Transverse colon (tissue), 4 donors: ENCODE data around the gene EFCAB11. TPM values are rescaled to one million over a fixed set of nuclear protein-coding genes. Genes with fewer than 3 reads are reported as not detected.

Experiments
- DNase-seq: peaks from one replicate; pipeline ENCODE4 v3.0.0-alpha.2; 2019
- H3K27ac ChIP-seq, 4 donors: fragments of 200-600 bp; sonication (generic); 2 replicates each; pipeline ENCODE4 v1.5.1; 2016 to 2018; ENCODE audit warnings: inconsistent platforms in 4 of 4
- H3K27me3 ChIP-seq: fragments of 200-600 bp; sonication (generic); 2 replicates; pipeline ENCODE4 v1.5.1; 2017; ENCODE audit warnings: inconsistent platforms
- H3K36me3 ChIP-seq, 4 donors: fragments of 200-600 bp; sonication (generic); 2 replicates each; pipeline ENCODE4 v1.5.1; 2017 to 2019; ENCODE audit warnings: inconsistent platforms in 4 of 4
- H3K4me1 ChIP-seq, 4 donors: fragments of 200-600 bp; sonication (generic); 2 replicates each; pipeline ENCODE4 v1.5.1; 2017 to 2020; ENCODE audit warnings: inconsistent platforms in 4 of 4
- H3K4me3 ChIP-seq, 4 donors: fragments of 200-600 bp; sonication (generic); 1 replicate in 1 of 4; 2 replicates in 3 of 4; pipeline versions ENCODE4 v1.5.1 to v1.6.1; 2017 to 2019; ENCODE audit warnings: inconsistent platforms in 4 of 4
- H3K9me3 ChIP-seq, 2 donors: fragments of 200-600 bp; sonication (generic); 2 replicates each; pipeline ENCODE4 v1.5.1; 2017 to 2019; ENCODE audit warnings: inconsistent platforms in 2 of 2
- CTCF ChIP-seq, 5 experiments: fragments of 200-600 bp in 3 of 5; fragments of 450-650 bp in 2 of 5; sonication (generic) in 3 of 5; IDR thresholded peaks; 1 replicate in 2 of 5; 2 replicates in 3 of 5; pipeline ENCODE4 v1.5.1; 2016 to 2017; ENCODE audit warnings: antibody characterized with exemption in 5 of 5, inconsistent platforms in 3 of 5, mild to moderate bottlenecking in 2 of 5, moderate library complexity in 1 of 5
- EP300 ChIP-seq: sonication (generic); formaldehyde crosslinking; IDR thresholded peaks from one replicate; pipeline ENCODE4 v1.6.1; 2017; ENCODE audit warnings: antibody characterized with exemption, low read depth
- POLR2A ChIP-seq: fragments of 450-650 bp; IDR thresholded peaks from one replicate; pipeline ENCODE4 v1.6.1; 2016; ENCODE audit warnings: antibody characterized with exemption, mild to moderate bottlenecking, moderate library complexity
- POLR2AphosphoS5 ChIP-seq, 3 donors: sonication (generic); formaldehyde crosslinking; IDR thresholded peaks; one replicate each; pipeline ENCODE4 v1.6.1; 2016; ENCODE audit warnings: antibody characterized with exemption in 3 of 3
- WGBS, 2 donors: methylation state at CpG; one replicate each; pipeline ENCODE4 v1.1.5; 2018; ENCODE audit warnings: low coverage in 1 of 2; 5-methylcytosine and 5-hydroxymethylcytosine counted together
- in situ Hi-C, 4 donors: fragments of 200-750 bp; cut with MboI; loops; one replicate each; pipeline versions ENCODE4 v1.15.0 to v1.15.1; 2017; ENCODE audit warnings: low sequenced_read_pairs in 3 of 4, low pct_ligation_motif_present in 1 of 4, low pct_unique_long_range_greater_than_20kb in 1 of 4
- intact Hi-C: fragments of 100-400 bp; cut with DNase I; formaldehyde crosslinking; loops from one replicate; pipeline ENCODE4 v1.15.1; 2023; ENCODE audit warnings: low total_unique reads
- total RNA-seq, 4 donors: library from RNA; depleted of rRNA; stranded (reverse); fragments of >200 nt; gene quantifications; one replicate each; pipeline ENCODE4 v1.1.0, GENCODE V29; 2016

Gene EFCAB11
- total RNA-seq, 4 donors from 2014 or later: 6.0 to 6.7 TPM; not detected in 2

DNA sequence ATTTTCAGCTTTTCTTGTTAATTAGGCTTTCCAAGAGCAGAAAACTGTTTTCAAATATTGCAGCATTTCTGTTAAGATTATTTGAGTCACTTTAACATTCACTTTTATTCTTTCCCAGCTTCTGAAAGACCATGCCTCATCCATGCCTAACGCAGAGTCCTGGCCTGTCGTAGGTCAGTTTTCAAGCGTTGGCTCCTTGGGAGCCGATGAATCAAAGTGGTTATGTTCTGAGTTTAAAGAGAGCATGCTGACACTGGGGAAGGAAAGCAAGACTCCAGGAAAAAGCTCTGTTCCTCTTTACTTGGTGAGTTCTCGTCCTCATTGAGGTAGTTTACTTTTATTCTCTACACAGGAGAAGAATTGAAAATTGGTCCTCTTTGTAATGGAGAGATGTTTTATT is 34.3 kb upstream of the EFCAB11 start:
- no peaks in the 10 kb centered on the region for H3K4me1 ChIP-seq
- no peak overlapping the region for H3K27ac ChIP-seq
- whole genome bisulfite sequencing, 2 donors: 94 to 95% methylated on average over 5 of the region's 5 CpGs
- intact Hi-C loops: no loop called here
- H3K9me3 ChIP-seq: no peaks in the 10 kb centered on the region
- DNase-seq: no peak
- H3K36me3 ChIP-seq: peaks cover 0 to 26% (median 11%) of the 10 kb centered on the region in 4 donors
- no peak overlapping the region for H3K4me3 ChIP-seq
- in situ Hi-C loops: loop anchor here in 3 of 4 donors (25.0 kb wide), 1 partner anchor 249 kb away; no protein-coding TSS in a partner anchor
- no peak for TF ChIP-seq POLR2AphosphoS5 (IDR thresholded peaks at IDR 0.05)
- no peak for TF ChIP-seq EP300
- TF ChIP-seq POLR2A: no peak
- no peaks in the 10 kb centered on the region for H3K27me3 ChIP-seq

GRCh38 chr14:89987161-89987475 is 32.6 kb upstream of the EFCAB11 start:
- Histone ChIP-seq H3K9me3 (no peaks in the 10 kb centered on the region), H3K4me3 (no peak overlapping the region), H3K27me3 (no peaks in the 10 kb centered on the region), H3K36me3 (peaks cover 0 to 12% (median 6%) of the 10 kb centered on the region in 4 donors), H3K4me1 (no peaks in the 10 kb centered on the region), H3K27ac (no peak overlapping the region)
- in situ Hi-C loops: loop anchor here in 3 of 4 donors (25.0 kb wide), 1 partner anchor 250 kb away; no protein-coding TSS in a partner anchor
- DNase-seq: no peak
- TF ChIP-seq EP300 (no peak), CTCF (IDR thresholded peaks at IDR 0.05) (no peak), POLR2A (no peak), POLR2AphosphoS5 (IDR thresholded peaks at IDR 0.05) (no peak)
- intact Hi-C loops: no loop called here

DNA sequence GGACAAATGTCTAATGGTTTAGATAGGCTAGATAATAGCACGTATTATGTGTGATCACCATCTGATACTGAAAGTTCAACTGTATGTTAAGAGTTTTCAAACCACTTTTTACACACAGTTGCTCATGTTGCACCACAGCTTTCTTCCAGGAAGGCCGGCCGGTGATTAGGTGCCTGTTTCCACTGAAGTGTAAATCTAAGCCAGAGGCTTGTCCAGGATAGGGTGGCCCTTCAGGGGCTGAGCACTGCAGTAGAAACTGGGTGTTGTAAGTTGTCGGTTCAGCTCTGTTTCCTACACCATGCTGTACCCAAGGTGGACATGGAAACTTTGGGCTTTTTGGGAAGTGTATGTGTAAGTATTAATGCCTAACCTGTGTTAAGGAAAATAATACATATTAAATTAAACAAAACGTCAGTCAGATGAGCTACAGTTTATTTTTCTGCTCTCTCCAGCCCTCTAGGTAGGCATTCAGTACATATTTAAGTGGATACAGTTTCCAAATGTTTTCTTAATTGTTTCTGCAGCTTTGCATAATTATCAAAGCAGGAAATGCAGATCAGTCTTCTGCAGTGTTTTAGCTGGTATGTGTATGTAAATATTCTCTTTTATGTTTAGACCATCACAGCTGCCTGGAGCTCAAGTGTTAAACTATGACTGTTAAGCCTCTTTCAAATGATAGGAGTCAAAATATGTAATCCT is 32.1 kb upstream of the EFCAB11 start:
- Histone ChIP-seq H3K27me3 (no peaks in the 10 kb centered on the region), H3K9me3 (no peaks in the 10 kb centered on the region), H3K27ac (no peak overlapping the region), H3K36me3 (peaks cover 0 to 17% (median 5%) of the 10 kb centered on the region in 4 donors), H3K4me1 (no peaks in the 10 kb centered on the region), H3K4me3 (no peak overlapping the region)
- WGBS, 2 donors: 63 to 86% methylated on average over 2 to 5 of the region's 5 CpGs
- no peak for TF ChIP-seq EP300
- intact Hi-C loops: no loop called here
- no peak for DNase-seq
- in situ Hi-C loops: loop anchor here in 3 of 4 donors (25.0 kb wide), 1 partner anchor 251 kb away; no protein-coding TSS in a partner anchor

GRCh38 chr14:89983375-89983774 is 28.8 kb upstream of the EFCAB11 start:
- H3K36me3 ChIP-seq: peaks cover 0 to 17% (median 5%) of the 10 kb centered on the region in 4 donors
- no peaks in the 10 kb centered on the region for H3K9me3 ChIP-seq
- TF ChIP-seq POLR2A: no peak
- no peak for TF ChIP-seq POLR2AphosphoS5 (IDR thresholded peaks at IDR 0.05)
- TF ChIP-seq CTCF (IDR thresholded peaks at IDR 0.05): no peak
- no peak for TF ChIP-seq EP300
- in situ Hi-C loops (loop anchor here in 3 of 4 donors (25.0 kb wide), 1 partner anchor 254 kb away; no protein-coding TSS in a partner anchor), intact Hi-C loops (no loop called here)
- no peak overlapping the region for H3K27ac ChIP-seq
- no peak for DNase-seq
- no peaks in the 10 kb centered on the region for H3K27me3 ChIP-seq
- no peak overlapping the region for H3K4me3 ChIP-seq
- H3K4me1 ChIP-seq: no peaks in the 10 kb centered on the region
- 77% methylated on average over 2 of the region's 2 CpGs; no CpG with 5 or more reads in 1 of the 2 donors for WGBS, 2 donors

GRCh38 chr14:89978656-89979055 is 24.1 kb upstream of the EFCAB11 start:
- Histone ChIP-seq H3K27me3 (no peaks in the 10 kb centered on the region), H3K4me1 (no peaks in the 10 kb centered on the region), H3K36me3 (peaks cover 0 to 18% (median 0%) of the 10 kb centered on the region in 4 donors), H3K27ac (no peak overlapping the region), H3K4me3 (no peak overlapping the region), H3K9me3 (no peaks in the 10 kb centered on the region)
- WGBS, 2 donors: 89 to 95% methylated on average over 4 of the region's 4 CpGs
- TF ChIP-seq POLR2AphosphoS5 (IDR thresholded peaks at IDR 0.05) (no peak), EP300 (no peak)
- in situ Hi-C loops: loop anchor here in 3 of 4 donors (25.0 kb wide), 1 partner anchor 259 kb away; no protein-coding TSS in a partner anchor
- intact Hi-C loops: loop anchor here (5.0 kb wide), 1 partner anchor 259 kb away; no protein-coding TSS in a partner anchor
- no peak for DNase-seq
